RWPE2 (cell line): Measurements from ENCODE around the gene AGO3.
A peak's percentile ranks its signal among the peaks of the same experiment; 100 is the strongest.

ENCODE experiments used
- ATAC-seq: fragments of 200-7000 bp; cut with Tn5 transposase; 3 replicates; pipeline ENCODE4 v1.9.1; 2021; ENCODE audit warnings: low read depth
- DNase-seq: peaks from one replicate; pipeline ENCODE4 v3.0.0-alpha.2; 2020; ENCODE audit warnings: low spot score
- H3K27ac ChIP-seq: fragments of 450-650 bp; 2 replicates; pipeline ENCODE4 v1.5.1; 2017; ENCODE audit warnings: mild to moderate bottlenecking; ENCODE audit not compliant: poor library complexity, severe bottlenecking
- H3K27me3 ChIP-seq: fragments of 250-450 bp; sonication (Bioruptor Pico); 2 replicates; pipeline ENCODE4 v1.5.1; 2021; ENCODE audit warnings: mild to moderate bottlenecking, moderate library complexity; ENCODE audit not compliant: insufficient read depth, poor library complexity, severe bottlenecking
- H3K36me3 ChIP-seq: fragments of 250-450 bp; sonication (Bioruptor Pico); 2 replicates; pipeline ENCODE4 v1.5.1; 2020; ENCODE audit warnings: low read depth, mild to moderate bottlenecking, moderate library complexity
- H3K4me1 ChIP-seq: fragments of 250-450 bp; sonication (Bioruptor Pico); 2 replicates; pipeline ENCODE4 v1.5.1; 2021; ENCODE audit warnings: mild to moderate bottlenecking, moderate library complexity; ENCODE audit not compliant: insufficient read depth, poor library complexity, severe bottlenecking
- H3K4me3 ChIP-seq: fragments of 250-450 bp; sonication (Bioruptor Pico); 2 replicates; pipeline ENCODE4 v1.5.1; 2021; ENCODE audit warnings: mild to moderate bottlenecking, moderate library complexity; ENCODE audit not compliant: severe bottlenecking
- H3K9me3 ChIP-seq: fragments of 250-450 bp; sonication (Bioruptor Pico); 2 replicates; pipeline ENCODE4 v1.5.1; 2021; ENCODE audit warnings: mild to moderate bottlenecking, moderate library complexity; ENCODE audit not compliant: severe bottlenecking
- TF ChIP-seq, protein P1 (sequence below): fragments of 450-650 bp; IDR thresholded peaks from one replicate; pipeline ENCODE4 v1.5.1; 2017; ENCODE audit warnings: mild to moderate bottlenecking, moderate library complexity; ENCODE audit not compliant: poor library complexity, severe bottlenecking

AGO3 gene

GRCh38 chr1:36108314-36108713 lies 177.4 kb downstream of the AGO3 start:
- no peaks in the 10 kb centered on the region for H3K36me3 ChIP-seq
- DNase-seq (no peak), ATAC-seq (no peak)
- peak overlapping the region; percentile 48 for H3K27ac ChIP-seq
- TF ChIP-seq, protein P1, sequence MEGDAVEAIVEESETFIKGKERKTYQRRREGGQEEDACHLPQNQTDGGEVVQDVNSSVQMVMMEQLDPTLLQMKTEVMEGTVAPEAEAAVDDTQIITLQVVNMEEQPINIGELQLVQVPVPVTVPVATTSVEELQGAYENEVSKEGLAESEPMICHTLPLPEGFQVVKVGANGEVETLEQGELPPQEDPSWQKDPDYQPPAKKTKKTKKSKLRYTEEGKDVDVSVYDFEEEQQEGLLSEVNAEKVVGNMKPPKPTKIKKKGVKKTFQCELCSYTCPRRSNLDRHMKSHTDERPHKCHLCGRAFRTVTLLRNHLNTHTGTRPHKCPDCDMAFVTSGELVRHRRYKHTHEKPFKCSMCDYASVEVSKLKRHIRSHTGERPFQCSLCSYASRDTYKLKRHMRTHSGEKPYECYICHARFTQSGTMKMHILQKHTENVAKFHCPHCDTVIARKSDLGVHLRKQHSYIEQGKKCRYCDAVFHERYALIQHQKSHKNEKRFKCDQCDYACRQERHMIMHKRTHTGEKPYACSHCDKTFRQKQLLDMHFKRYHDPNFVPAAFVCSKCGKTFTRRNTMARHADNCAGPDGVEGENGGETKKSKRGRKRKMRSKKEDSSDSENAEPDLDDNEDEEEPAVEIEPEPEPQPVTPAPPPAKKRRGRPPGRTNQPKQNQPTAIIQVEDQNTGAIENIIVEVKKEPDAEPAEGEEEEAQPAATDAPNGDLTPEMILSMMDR = no peak
- H3K9me3 ChIP-seq = no peaks in the 10 kb centered on the region
- H3K4me1 ChIP-seq = peaks cover 10% of the 10 kb centered on the region
- H3K4me3 ChIP-seq = no peak overlapping the region
- no peaks in the 10 kb centered on the region for H3K27me3 ChIP-seq

GRCh38 chr1:36109041-36109679 lies 178.3 kb downstream of the AGO3 start:
- Histone ChIP-seq H3K27me3 (no peaks in the 10 kb centered on the region), H3K27ac (peak overlapping the region; percentile 48), H3K9me3 (no peaks in the 10 kb centered on the region), H3K4me3 (no peak overlapping the region), H3K4me1 (peaks cover 10% of the 10 kb centered on the region), H3K36me3 (no peaks in the 10 kb centered on the region)
- ATAC-seq (peak; percentile 98), DNase-seq (no peak)
- TF ChIP-seq, protein P1 = no peak

GRCh38 chr1:36111151-36111550 lies 180.2 kb downstream of the AGO3 start:
- Histone ChIP-seq H3K36me3 (no peaks in the 10 kb centered on the region), H3K4me3 (no peak overlapping the region), H3K27me3 (no peaks in the 10 kb centered on the region), H3K4me1 (peaks cover 10% of the 10 kb centered on the region), H3K27ac (no peak overlapping the region), H3K9me3 (no peaks in the 10 kb centered on the region)
- DNase-seq (no peak), ATAC-seq (no peak)
- TF ChIP-seq, protein P1 = no peak

DNA sequence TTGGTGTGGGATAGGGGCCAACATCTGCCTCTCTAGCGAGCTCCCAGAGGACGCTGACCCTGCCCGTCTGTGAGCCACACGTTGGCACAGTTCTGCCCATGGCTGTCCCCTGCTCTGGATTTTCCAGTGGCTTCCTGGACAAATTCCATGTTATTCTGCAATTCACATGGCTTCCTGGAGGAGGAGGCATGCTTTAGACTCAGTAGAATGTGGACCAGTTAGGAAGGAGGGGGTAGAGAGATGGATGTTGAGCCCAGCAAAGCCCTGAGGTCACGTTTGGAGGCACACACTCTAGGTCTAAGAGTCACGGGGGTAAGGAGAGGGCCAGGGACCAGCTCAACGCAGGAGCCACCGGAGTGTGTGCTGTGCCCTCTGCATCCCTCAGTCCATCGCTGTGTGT lies 181.9 kb downstream of the AGO3 start:
- Histone ChIP-seq H3K4me3 (no peak overlapping the region), H3K27me3 (no peaks in the 10 kb centered on the region), H3K27ac (no peak overlapping the region), H3K9me3 (no peaks in the 10 kb centered on the region), H3K4me1 (peaks cover 10% of the 10 kb centered on the region), H3K36me3 (no peaks in the 10 kb centered on the region)
- ATAC-seq (no peak), DNase-seq (no peak)
- TF ChIP-seq, protein P1 = no peak

DNA sequence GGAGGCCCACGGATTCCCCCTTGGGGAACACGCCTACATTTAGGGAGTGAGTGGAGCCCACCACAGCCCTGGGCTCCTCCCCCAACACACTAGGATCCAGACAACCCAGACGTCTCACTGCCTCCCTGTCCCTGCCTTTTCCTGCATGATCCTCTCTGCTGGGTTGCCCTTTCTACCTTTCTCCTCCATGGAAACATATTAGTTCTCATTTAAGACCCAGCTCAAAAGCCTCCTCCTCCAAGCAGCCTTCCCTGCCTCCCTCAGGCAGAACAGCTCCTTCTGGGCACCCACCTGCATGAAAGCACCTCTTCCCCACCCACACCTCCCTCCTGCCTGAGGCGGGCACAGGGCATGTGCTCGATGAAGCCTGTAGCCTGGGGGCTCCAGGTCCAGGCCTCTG lies 183.5 kb downstream of the AGO3 start:
- Histone ChIP-seq H3K27me3 (no peaks in the 10 kb centered on the region), H3K9me3 (no peaks in the 10 kb centered on the region), H3K4me1 (peaks cover 2% of the 10 kb centered on the region), H3K4me3 (no peak overlapping the region), H3K27ac (no peak overlapping the region), H3K36me3 (no peaks in the 10 kb centered on the region)
- ATAC-seq (no peak), DNase-seq (no peak)
- TF ChIP-seq, protein P1 = no peak
